OCI-LY1 (cell line): Measurements from ENCODE around the gene SLC22A23.

Source experiments
- EZH2 ChIP-seq: fragments of 200-600 bp; sonication (generic), shearing (Covaris generic); IDR thresholded peaks from 2 replicates; pipeline ENCODE4 v1.8.0; 2017; ENCODE audit warnings: borderline replicate concordance, mixed run types, mild to moderate bottlenecking, antibody characterized with exemption, low read length, moderate library complexity, mixed read lengths
- TF ChIP-seq, protein P1 (sequence below): fragments of 200-600 bp; sonication (generic), shearing (Covaris generic); IDR thresholded peaks from 2 replicates; pipeline ENCODE4 v1.5.1; 2017; ENCODE audit warnings: mild to moderate bottlenecking, antibody characterized with exemption, low read length, moderate library complexity, mixed read lengths

DNA sequence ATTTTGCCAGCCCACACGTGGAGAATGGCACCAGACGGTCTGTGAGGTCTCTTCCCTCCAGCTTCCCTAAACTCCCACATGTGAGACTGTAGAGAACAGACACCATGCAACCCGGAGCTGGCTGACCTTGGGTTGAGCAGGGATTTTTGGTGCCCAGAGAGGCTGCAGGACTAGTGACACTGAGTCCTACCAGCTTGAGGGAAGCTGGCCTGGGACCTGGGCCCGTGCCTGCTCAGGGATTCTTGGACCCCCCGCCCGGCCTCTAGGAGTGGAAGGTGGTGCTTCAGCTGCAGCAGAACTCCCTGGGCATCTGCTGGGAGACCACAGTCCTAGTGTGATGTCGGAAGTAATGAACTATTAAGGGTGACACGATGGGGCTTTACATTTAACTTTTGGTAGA is 194.9 kb downstream of the SLC22A23 start:
- TF ChIP-seq, protein P1, sequence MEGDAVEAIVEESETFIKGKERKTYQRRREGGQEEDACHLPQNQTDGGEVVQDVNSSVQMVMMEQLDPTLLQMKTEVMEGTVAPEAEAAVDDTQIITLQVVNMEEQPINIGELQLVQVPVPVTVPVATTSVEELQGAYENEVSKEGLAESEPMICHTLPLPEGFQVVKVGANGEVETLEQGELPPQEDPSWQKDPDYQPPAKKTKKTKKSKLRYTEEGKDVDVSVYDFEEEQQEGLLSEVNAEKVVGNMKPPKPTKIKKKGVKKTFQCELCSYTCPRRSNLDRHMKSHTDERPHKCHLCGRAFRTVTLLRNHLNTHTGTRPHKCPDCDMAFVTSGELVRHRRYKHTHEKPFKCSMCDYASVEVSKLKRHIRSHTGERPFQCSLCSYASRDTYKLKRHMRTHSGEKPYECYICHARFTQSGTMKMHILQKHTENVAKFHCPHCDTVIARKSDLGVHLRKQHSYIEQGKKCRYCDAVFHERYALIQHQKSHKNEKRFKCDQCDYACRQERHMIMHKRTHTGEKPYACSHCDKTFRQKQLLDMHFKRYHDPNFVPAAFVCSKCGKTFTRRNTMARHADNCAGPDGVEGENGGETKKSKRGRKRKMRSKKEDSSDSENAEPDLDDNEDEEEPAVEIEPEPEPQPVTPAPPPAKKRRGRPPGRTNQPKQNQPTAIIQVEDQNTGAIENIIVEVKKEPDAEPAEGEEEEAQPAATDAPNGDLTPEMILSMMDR: no peak
- TF ChIP-seq EZH2: no peak
